Uterine smooth muscle cell (primary cell): ENCODE measurements around the gene WASF3. TPM values are rescaled to one million over a fixed set of nuclear protein-coding genes. Genes with fewer than 3 reads are reported as not detected.

Experiments
- total RNA-seq: library from RNA; depleted of rRNA; stranded (reverse); fragments of >200 nt; gene quantifications from 2 replicates; pipeline ENCODE4 v1.2.3, GENCODE V29; 2014

Gene WASF3, protein sequence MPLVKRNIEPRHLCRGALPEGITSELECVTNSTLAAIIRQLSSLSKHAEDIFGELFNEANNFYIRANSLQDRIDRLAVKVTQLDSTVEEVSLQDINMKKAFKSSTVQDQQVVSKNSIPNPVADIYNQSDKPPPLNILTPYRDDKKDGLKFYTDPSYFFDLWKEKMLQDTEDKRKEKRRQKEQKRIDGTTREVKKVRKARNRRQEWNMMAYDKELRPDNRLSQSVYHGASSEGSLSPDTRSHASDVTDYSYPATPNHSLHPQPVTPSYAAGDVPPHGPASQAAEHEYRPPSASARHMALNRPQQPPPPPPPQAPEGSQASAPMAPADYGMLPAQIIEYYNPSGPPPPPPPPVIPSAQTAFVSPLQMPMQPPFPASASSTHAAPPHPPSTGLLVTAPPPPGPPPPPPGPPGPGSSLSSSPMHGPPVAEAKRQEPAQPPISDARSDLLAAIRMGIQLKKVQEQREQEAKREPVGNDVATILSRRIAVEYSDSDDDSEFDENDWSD
- total RNA-seq, result 7.6 and 10.2 TPM in 2 replicates

GRCh38 chr13:26557393-26558073, at the start of gene WASF3:
WASF3 (plus strand) TSS chr13:26557683; CDS start chr13:26642271, 84,588 bp downstream.

Other genes with a start within 250 kb of the WASF3 start
- gene GPR12, start 203.1 kb downstream of the WASF3 start, total RNA-seq, result not detected in 2 replicates